ENCODE results near the gene CREB3L2.

- TF ChIP-seq CTCF (IDR thresholded peaks at IDR 0.05) (no peak), POLR2A (IDR thresholded peaks at IDR 0.05) (no peak)
Observed at GRCh38 chr7:137989094-137989493, 12.8 kb downstream of the CREB3L2 start.

All from lower leg skin (tissue), 3 donors.